ENCODE measurements around the gene NUTF2. TPM values are rescaled to one million over a fixed set of nuclear protein-coding genes. Genes with fewer than 3 reads are reported as not detected.

The NUTF2 gene
- total RNA-seq, 4 donors from 2014 or later, result 90.0 to 194 (median 113) TPM

DNA sequence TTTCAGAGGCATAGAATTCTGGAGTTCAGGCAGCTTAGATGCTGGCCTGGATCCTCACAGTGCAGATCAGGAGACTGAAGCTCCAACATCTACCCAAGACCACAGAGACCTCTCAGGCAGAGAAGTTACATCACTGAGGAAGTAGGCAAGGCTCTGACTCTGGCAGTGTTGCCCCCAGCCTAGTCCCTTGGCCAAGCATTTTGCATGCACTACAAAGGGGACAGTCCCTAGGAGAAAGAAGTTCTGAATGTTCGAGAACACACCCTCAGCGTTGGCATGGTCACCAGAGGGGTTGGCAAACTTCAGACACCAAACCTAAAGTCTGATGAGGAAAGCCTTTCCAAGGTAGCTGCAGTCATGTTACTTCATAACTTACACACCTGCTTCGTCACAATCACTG, 42.8 kb upstream of the NUTF2 start:
- 87 to 89% methylated on average over 3 of the region's 3 CpGs for WGBS, 2 donors (ENCODE audit: low coverage in 1 of 2)
- no peak for ATAC-seq

DNA sequence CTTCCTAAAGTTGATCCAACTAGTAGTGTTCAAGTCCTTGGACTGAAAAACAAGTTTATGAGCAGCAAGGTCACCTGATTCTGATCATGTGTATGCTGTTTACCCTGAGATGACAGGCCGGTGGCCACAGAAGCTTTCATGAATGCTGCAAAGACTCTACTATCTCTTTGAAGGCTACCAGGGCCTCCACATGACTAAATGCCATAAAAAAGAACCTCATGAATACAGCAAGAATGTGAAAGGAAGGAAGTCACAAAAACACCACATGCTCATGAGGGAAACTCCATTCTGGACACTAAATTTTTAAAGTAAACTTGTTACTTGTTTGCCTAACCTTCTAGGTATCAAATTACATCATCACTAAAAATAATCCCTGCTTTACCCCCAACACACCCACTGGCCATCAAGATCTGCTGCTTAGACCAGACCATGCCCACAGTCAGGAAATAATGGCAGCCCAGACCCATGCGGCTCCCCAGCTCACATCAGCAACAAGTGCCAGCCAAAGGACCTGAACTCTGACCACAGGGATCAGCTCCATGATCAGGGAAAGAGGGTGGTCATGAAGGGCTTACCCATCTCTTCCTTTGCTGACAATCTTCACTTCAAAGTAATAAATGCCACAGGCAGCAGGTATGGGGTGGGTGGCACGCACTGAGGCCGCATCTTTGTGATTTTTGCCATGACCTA, 41.7 kb upstream of the NUTF2 start:
- Histone ChIP-seq H3K9me3 (no peaks in the 10 kb centered on the region), H3K4me1 (peaks cover 0 to 53% (median 18%) of the 10 kb centered on the region in 3 donors), H3K4me3 (peak overlapping the region; percentile 91 to 97), H3K27me3 (no peaks in the 10 kb centered on the region), H3K36me3 (peaks cover 0 to 38% of the 10 kb centered on the region in 2 donors), H3K27ac (no peak overlapping the region)
- WGBS, 2 donors (ENCODE audit: low coverage in 1 of 2), result 85 to 88% methylated on average over 2 to 3 of the region's 4 CpGs
- TF ChIP-seq EP300 (IDR thresholded peaks at IDR 0.05) (no peak), POLR2AphosphoS5 (IDR thresholded peaks at IDR 0.05) (no peak), POLR2A (IDR thresholded peaks at IDR 0.05) (no peak)
- TF ChIP-seq, protein P1, sequence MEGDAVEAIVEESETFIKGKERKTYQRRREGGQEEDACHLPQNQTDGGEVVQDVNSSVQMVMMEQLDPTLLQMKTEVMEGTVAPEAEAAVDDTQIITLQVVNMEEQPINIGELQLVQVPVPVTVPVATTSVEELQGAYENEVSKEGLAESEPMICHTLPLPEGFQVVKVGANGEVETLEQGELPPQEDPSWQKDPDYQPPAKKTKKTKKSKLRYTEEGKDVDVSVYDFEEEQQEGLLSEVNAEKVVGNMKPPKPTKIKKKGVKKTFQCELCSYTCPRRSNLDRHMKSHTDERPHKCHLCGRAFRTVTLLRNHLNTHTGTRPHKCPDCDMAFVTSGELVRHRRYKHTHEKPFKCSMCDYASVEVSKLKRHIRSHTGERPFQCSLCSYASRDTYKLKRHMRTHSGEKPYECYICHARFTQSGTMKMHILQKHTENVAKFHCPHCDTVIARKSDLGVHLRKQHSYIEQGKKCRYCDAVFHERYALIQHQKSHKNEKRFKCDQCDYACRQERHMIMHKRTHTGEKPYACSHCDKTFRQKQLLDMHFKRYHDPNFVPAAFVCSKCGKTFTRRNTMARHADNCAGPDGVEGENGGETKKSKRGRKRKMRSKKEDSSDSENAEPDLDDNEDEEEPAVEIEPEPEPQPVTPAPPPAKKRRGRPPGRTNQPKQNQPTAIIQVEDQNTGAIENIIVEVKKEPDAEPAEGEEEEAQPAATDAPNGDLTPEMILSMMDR (IDR thresholded peaks at IDR 0.05), result no peak
- no peak for ATAC-seq

More for the DNA sequence above, 42.8 kb upstream of the NUTF2 start:
- TF ChIP-seq, protein P1 (IDR thresholded peaks at IDR 0.05), result no peak
- TF ChIP-seq POLR2A (IDR thresholded peaks at IDR 0.05) (no peak), POLR2AphosphoS5 (IDR thresholded peaks at IDR 0.05) (no peak), EP300 (IDR thresholded peaks at IDR 0.05) (no peak)
- Histone ChIP-seq H3K36me3 (peaks cover 0 to 45% of the 10 kb centered on the region in 2 donors), H3K27me3 (no peaks in the 10 kb centered on the region), H3K9me3 (no peaks in the 10 kb centered on the region), H3K4me3 (no peak overlapping the region), H3K4me1 (peaks cover 0 to 59% (median 19%) of the 10 kb centered on the region in 3 donors), H3K27ac (no peak overlapping the region)

DNA sequence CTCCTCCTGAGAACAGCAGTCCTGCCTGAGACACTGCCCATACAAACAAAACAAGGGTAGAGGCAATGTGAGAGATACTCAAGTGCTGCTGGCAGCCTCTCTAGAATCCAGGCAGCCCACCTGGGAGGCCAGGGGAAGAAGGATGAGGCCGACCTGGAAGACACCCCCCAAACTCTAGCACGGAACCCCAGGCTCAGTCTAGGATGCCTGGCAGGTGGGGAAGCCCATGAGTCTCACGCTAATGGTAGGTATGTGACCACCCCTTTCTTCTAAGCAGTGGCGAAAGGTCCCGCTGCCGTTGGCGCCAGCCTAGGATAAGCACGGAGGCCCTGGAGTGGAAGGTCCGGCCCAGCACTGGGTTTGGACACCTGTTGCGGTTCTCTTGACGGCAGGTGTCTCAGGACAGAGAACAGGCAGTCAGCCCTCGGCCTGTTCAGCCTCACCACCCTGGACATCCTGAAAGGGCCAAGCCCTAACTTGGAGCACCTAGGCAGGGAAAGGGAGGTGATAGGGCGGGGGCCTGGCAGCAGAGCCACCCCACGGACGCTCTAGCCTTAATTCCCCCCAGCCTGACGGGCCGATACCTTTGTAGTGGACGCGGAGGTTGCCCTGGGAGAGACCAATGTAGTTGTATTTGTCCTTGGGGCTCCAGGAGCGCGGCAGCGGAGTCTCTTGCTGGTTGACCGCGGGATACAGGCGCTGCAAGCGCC, 40.9 kb upstream of the NUTF2 start:
- peaks cover 0 to 30% of the 10 kb centered on the region in 2 donors for H3K36me3 ChIP-seq
- ATAC-seq, result no peak
- no peaks in the 10 kb centered on the region for H3K27me3 ChIP-seq
- H3K4me1 ChIP-seq, result peaks cover 0 to 44% (median 16%) of the 10 kb centered on the region in 3 donors
- peak overlapping the region; percentile 78 to 93 (median 88) for H3K27ac ChIP-seq
- no CpG with 5 or more reads among the region's 26 CpGs for WGBS, 2 donors (ENCODE audit: low coverage in 1 of 2)
- TF ChIP-seq, protein P1 (IDR thresholded peaks at IDR 0.05), result no peak
- no peak for TF ChIP-seq POLR2A (IDR thresholded peaks at IDR 0.05)
- TF ChIP-seq POLR2AphosphoS5 (IDR thresholded peaks at IDR 0.05), result no peak
- no peak for TF ChIP-seq EP300 (IDR thresholded peaks at IDR 0.05)
- peak overlapping the region; percentile 91 to 97 for H3K4me3 ChIP-seq
- H3K9me3 ChIP-seq, result no peaks in the 10 kb centered on the region

DNA sequence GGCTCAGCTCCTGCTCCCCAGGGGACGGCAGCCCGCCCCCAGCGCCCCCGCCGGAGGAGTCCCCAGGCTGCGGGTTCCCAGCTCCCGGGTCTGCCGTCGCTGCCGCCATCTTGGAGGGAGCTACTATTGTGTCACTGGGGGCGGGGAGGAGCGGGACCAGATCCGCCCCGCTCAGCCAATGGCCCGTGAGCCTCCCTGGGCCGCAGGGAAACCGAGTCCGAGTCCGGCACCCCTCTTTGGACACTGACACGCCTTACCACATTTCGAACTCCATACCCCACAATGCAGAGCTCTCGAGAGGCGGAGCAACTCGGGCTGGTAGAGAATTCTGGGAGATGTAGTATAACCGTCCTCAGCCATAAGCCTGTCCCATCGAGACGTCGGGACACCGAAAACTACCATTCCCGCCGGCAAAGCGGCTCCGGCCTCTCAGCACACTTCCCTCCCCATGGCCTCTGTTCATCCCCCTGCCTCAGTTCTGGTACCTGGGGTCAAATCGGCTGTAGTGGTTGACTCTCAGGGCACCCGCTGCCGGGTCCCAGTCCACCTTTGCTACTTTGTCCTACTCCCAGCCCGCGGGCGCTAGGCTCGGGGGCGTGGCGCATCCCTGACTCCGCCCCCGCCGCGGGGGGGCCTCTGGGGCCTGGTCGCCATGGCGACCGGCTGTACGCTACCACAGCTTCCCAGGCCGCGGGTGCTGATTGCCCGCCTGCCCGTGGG, 40.1 kb upstream of the NUTF2 start, which contains the start of the genes RANBP10 and TSNAXIP1:
RANBP10 (minus strand) TSS at position 133 of the 720 bp plus-strand sequence; CDS start at position 109, 24 bp downstream.
TSNAXIP1 (plus strand) TSS at position 462 of the 720 bp plus-strand sequence. CDS start 261 bp downstream, outside the sequence.
- Histone ChIP-seq H3K9me3 (no peaks in the 10 kb centered on the region), H3K36me3 (peaks cover 0 to 24% of the 10 kb centered on the region in 2 donors), H3K4me3 (peak within 1 kb of the TSS; percentile 91 to 97), H3K27ac (peak within 1 kb of the TSS; percentile 78 to 93 (median 88)), H3K4me1 (peaks cover 0 to 42% (median 16%) of the 10 kb centered on the region in 3 donors), H3K27me3 (no peaks in the 10 kb centered on the region)
- TF ChIP-seq POLR2A (IDR thresholded peaks at IDR 0.05) (peak; percentile 60 to 76), EP300 (IDR thresholded peaks at IDR 0.05) (no peak), POLR2AphosphoS5 (IDR thresholded peaks at IDR 0.05) (peak; percentile 78)
- TF ChIP-seq, protein P1 (IDR thresholded peaks at IDR 0.05), result no peak
- 0% methylated on average over 6 of the region's 54 CpGs; no CpG with 5 or more reads in 1 of the 2 donors for WGBS, 2 donors (ENCODE audit: low coverage in 1 of 2)
- ATAC-seq, result peak; percentile 99
